Body of pancreas (tissue), 4 donors: ENCODE results near the gene AMOTL1. TPM values are rescaled to one million over a fixed set of nuclear protein-coding genes. Genes with fewer than 3 reads are reported as not detected.
A peak's percentile ranks its signal among the peaks of the same experiment; 100 is the strongest.
"Not testable (repeated sequence)": the region's sequence is repeated elsewhere in the genome, so short reads cannot be mapped to it uniquely, and the experiment has no call there.

Source experiments
- ATAC-seq: fragments of 150-250 bp; one replicate; pipeline ENCODE4 v1.9.1; 2016
- DNase-seq, 4 donors: peaks; one replicate each; pipeline ENCODE4 v3.0.0-alpha.2; 2019
- H3K27ac ChIP-seq, 4 donors: fragments of 200-600 bp; sonication (generic); 1 replicate in 3 of 4; 2 replicates in 1 of 4; pipeline versions ENCODE4 v1.5.1 to v1.6.1; 2016 to 2019; ENCODE audit warnings: mild to moderate bottlenecking in 1 of 4, mixed read lengths in 1 of 4, moderate library complexity in 1 of 4
- H3K27me3 ChIP-seq, 2 donors: fragments of 200-600 bp; sonication (generic); one replicate each; pipeline ENCODE4 v1.6.0; 2016; ENCODE audit warnings: mild to moderate bottlenecking in 1 of 2
- H3K36me3 ChIP-seq, 2 donors: fragments of 200-600 bp; sonication (generic); replicated peaks in 1 of 2; 2 replicates each; pipeline ENCODE4 v1.5.1; 2016; ENCODE audit warnings: low read depth in 2 of 2; ENCODE audit not compliant: insufficient read depth in 1 of 2
- H3K4me1 ChIP-seq: fragments of 200-600 bp; sonication (generic); one replicate; pipeline ENCODE4 v1.6.0; 2016
- H3K4me3 ChIP-seq, 2 donors: fragments of 200-600 bp; sonication (generic); 1 replicate in 1 of 2; 2 replicates in 1 of 2; pipeline ENCODE4 v1.5.1; 2016 to 2019
- H3K9me3 ChIP-seq, 3 donors: fragments of 200-600 bp; sonication (generic); 1 replicate in 2 of 3; 2 replicates in 1 of 3; pipeline ENCODE4 v1.5.1; 2016
- POLR2A ChIP-seq, 3 donors: fragments of 450-650 bp; IDR thresholded peaks; one replicate each; pipeline ENCODE4 v1.6.1; 2016; ENCODE audit warnings: antibody characterized with exemption in 3 of 3, mild to moderate bottlenecking in 2 of 3
- WGBS, 2 donors: methylation state at CpG; one replicate each; pipeline ENCODE4 v1.1.5; 2017; 5-methylcytosine and 5-hydroxymethylcytosine counted together
- intact Hi-C: fragments of 100-400 bp; cut with DNase I; formaldehyde crosslinking; loops from one replicate; pipeline ENCODE4 v1.15.1; 2023
- total RNA-seq, 2 donors: library from RNA; depleted of rRNA; stranded (reverse); fragments of >200 nt; gene quantifications; one replicate each; pipeline ENCODE4 v1.1.0, GENCODE V29; 2016
- TF ChIP-seq, protein P1 (sequence below), 7 experiments: fragments of 450-650 bp in 4 of 7; fragments of 200-600 bp in 3 of 7; sonication (generic) in 3 of 7; IDR thresholded peaks; one replicate each; pipeline ENCODE4 v1.5.1; 2016 to 2019; ENCODE audit warnings: antibody characterized with exemption in 7 of 7

Gene AMOTL1
- total RNA-seq, 2 donors from 2014 or later = 20.4 to 21.5 TPM

DNA sequence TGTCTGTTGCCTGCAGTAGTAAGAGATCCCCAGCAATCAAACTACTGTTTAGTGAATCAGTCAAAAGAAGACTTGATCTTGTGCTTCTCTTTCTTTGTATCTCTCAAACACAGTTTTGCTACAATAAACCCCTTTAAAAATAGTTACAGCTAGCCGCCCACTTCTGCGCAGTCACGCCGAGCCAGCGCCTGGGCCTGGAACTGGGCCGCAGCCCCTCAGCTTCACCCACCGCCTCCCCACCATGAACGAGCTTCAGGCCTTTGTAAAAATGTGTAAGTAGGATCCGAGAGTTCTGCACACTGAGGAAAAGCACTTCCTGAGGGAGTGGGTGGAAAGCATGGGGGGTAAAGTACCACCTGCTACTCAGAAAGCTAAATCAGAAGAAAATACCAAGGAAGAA lies 144.7 kb downstream of the AMOTL1 start:
- Histone ChIP-seq H3K4me1 (no peaks in the 10 kb centered on the region), H3K4me3 (no peak overlapping the region), H3K27me3 (no peaks in the 10 kb centered on the region), H3K36me3 (no peaks in the 10 kb centered on the region), H3K9me3 (no peaks in the 10 kb centered on the region), H3K27ac (no peak overlapping the region)
- intact Hi-C loops = no loop called here
- TF ChIP-seq, protein P1, sequence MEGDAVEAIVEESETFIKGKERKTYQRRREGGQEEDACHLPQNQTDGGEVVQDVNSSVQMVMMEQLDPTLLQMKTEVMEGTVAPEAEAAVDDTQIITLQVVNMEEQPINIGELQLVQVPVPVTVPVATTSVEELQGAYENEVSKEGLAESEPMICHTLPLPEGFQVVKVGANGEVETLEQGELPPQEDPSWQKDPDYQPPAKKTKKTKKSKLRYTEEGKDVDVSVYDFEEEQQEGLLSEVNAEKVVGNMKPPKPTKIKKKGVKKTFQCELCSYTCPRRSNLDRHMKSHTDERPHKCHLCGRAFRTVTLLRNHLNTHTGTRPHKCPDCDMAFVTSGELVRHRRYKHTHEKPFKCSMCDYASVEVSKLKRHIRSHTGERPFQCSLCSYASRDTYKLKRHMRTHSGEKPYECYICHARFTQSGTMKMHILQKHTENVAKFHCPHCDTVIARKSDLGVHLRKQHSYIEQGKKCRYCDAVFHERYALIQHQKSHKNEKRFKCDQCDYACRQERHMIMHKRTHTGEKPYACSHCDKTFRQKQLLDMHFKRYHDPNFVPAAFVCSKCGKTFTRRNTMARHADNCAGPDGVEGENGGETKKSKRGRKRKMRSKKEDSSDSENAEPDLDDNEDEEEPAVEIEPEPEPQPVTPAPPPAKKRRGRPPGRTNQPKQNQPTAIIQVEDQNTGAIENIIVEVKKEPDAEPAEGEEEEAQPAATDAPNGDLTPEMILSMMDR (IDR thresholded peaks at IDR 0.05) = no peak
- no peak for TF ChIP-seq POLR2A (IDR thresholded peaks at IDR 0.05)
- ATAC-seq (no peak), DNase-seq (no peak)
- WGBS, 2 donors = 94 to 96% methylated on average over 9 of the region's 9 CpGs

DNA sequence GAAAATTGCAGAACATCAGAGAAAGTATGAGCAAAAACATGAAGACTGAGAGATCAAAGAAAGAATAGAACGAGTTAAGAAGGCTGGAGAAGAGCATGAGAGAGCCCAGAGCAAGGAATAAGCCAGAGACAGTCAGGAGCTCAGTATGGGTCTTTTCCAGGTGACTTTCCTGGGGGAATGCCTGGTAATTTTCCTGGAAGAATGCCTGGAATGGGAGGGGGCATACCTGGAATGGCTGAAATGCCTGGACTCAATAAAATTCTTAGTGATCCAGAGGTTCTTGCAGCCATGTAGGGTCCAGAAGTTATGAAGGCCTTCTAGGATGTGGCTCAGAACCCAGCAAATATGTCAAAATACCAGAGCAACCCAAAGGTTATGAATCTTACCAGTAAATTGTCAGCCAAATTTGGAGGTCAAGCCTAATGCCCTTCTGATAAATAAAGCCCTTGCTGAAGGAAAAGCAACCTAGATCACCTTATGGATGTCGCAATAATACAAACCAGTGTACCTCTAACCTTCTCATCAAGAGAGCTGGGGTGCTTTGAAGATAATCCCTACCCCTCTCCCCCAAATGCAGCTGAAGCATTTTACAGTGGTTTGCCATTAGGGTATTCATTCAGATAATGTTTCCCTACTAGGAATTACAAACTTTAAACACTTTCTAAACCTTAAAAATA lies 145.7 kb downstream of the AMOTL1 start:
- H3K4me3 ChIP-seq, intact Hi-C loops, H3K27ac ChIP-seq, H3K27me3 ChIP-seq, H3K36me3 ChIP-seq, H3K4me1 ChIP-seq, DNase-seq, ATAC-seq, H3K9me3 ChIP-seq: not testable (repeated sequence)
- 94 to 95% methylated on average over 2 of the region's 2 CpGs for WGBS, 2 donors

DNA sequence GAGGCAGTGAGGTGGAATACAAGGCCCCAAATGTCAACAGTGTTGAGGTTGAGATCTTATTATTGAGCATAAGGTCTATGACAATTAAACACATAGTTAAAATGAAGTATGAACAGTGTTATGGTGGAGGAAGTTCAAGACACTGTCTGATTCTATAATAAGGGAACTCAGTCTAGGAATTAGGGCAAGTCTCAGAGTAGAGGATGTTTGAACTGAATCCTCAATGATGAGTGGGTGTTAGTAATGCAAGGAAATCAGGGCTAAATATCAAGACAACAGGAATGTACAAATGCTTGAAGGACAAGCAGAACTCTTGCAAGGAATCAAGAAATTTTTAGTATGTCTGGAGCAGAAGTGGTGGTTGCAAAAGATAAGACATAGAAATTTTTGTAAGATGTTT lies 152.2 kb downstream of the AMOTL1 start:
- no peak overlapping the region for H3K27ac ChIP-seq
- H3K4me3 ChIP-seq = no peak overlapping the region
- TF ChIP-seq, protein P1 (IDR thresholded peaks at IDR 0.05) = no peak
- TF ChIP-seq POLR2A (IDR thresholded peaks at IDR 0.05) = no peak
- DNase-seq (no peak), ATAC-seq (no peak)
- intact Hi-C loops = no loop called here
- no peaks in the 10 kb centered on the region for H3K36me3 ChIP-seq
- H3K4me1 ChIP-seq = no peaks in the 10 kb centered on the region
- H3K9me3 ChIP-seq = no peaks in the 10 kb centered on the region
- H3K27me3 ChIP-seq = no peaks in the 10 kb centered on the region

DNA sequence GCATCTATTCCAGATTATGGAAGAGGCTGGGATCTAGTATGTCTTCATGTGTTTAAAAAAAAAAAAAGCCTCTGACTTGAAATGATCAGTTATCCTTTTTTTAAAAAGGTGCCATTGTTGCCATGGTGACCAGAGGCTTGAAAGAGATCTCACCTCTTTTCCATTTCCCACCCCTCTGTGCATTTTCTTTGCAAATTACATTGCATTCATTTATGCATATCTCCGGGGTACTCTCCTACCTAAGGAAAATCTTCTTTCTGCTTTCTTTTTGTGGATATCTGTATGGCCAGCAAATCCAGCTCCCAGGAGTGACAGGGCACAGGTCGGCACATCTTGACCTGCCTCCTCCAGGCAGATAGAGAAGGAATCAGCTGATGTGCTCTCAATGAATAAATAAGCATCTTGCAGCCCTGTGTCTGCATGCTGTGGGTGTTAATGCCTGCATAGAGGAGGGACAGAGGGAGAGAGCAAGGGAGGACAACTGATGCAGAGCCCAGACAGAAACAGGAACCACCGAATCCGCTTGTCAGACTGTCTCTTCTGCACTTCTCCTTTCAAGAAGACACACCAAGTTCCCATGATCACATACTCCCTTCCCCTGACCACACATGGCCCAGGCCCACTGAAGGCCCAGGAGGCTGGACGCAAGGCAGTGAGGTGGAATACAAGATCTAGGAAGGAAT lies 154.3 kb downstream of the AMOTL1 start:
- Histone ChIP-seq H3K4me3 (no peak overlapping the region), H3K27me3 (no peaks in the 10 kb centered on the region), H3K36me3 (no peaks in the 10 kb centered on the region), H3K4me1 (peaks cover 13% of the 10 kb centered on the region), H3K9me3 (no peaks in the 10 kb centered on the region), H3K27ac (no peak overlapping the region)
- peak in 1 of 4 donors; percentile 51 for DNase-seq
- whole genome bisulfite sequencing, 2 donors = 59 to 68% methylated on average over 5 of the region's 5 CpGs
- no peak for ATAC-seq
- TF ChIP-seq, protein P1 (IDR thresholded peaks at IDR 0.05) = no peak
- intact Hi-C loops = no loop called here

GRCh38 chr11:94923004-94923334 lies 154.8 kb downstream of the AMOTL1 start:
- WGBS, 2 donors = 89 to 95% methylated on average over 2 of the region's 2 CpGs
- H3K4me1 ChIP-seq = peaks cover 13% of the 10 kb centered on the region
- no peak overlapping the region for H3K4me3 ChIP-seq
- ATAC-seq (no peak), DNase-seq (no peak)
- no peaks in the 10 kb centered on the region for H3K27me3 ChIP-seq
- H3K27ac ChIP-seq = no peak overlapping the region
- intact Hi-C loops = no loop called here
- no peaks in the 10 kb centered on the region for H3K36me3 ChIP-seq
- TF ChIP-seq, protein P1 (IDR thresholded peaks at IDR 0.05) = no peak
- TF ChIP-seq POLR2A (IDR thresholded peaks at IDR 0.05) = no peak
- no peaks in the 10 kb centered on the region for H3K9me3 ChIP-seq
